ENCODE measurements around the gene ENTPD8.

DNA sequence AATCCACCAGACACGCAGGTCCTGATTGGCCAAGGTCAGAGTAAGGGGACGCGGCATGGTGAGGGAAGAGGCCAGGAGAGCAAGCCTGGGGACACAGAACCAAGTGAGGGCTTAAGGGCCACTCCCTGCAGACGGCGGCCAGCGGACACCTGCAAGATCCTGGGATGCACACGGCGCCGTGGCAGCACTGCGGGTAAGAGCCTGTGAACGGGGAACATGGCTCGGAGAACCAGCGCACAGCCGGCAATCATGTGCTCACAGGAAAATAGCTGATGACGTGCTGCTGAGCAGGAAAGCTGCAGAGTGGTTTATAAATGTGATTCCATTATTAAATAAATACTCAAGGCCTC lies 45.0 kb upstream of the ENTPD8 start:
- TF ChIP-seq CTCF (IDR thresholded peaks at IDR 0.05) = no peak
- no peak for TF ChIP-seq EZH2 (IDR thresholded peaks at IDR 0.05; ENCODE audit: borderline replicate concordance, insufficient read depth, low read depth, low read length, poor library complexity, severe bottlenecking)

All from B cell (primary cell).